Liver (tissue), 10 donors: ENCODE results near the gene IGSF6. TPM values are rescaled to one million over a fixed set of nuclear protein-coding genes. Genes with fewer than 3 reads are reported as not detected.

ENCODE experiments used
- DNase-seq: peaks from one replicate; pipeline ENCODE4 v3.0.0-alpha.2; 2017; ENCODE audit warnings: low spot score
- H3K27ac ChIP-seq, 2 donors: one replicate each; pipeline ENCODE4 v1.7.0; 2013; ENCODE audit warnings: inconsistent platforms in 2 of 2, low read length in 2 of 2, control low read depth in 1 of 2, low read depth in 1 of 2, mild to moderate bottlenecking in 1 of 2
- H3K27me3 ChIP-seq, 4 donors: one replicate each; pipeline versions ENCODE4 v1.6.1 to v1.7.0; 2013; ENCODE audit warnings: low read length in 3 of 4, inconsistent platforms in 1 of 4, mild to moderate bottlenecking in 1 of 4, moderate library complexity in 1 of 4; ENCODE audit not compliant: control insufficient read depth in 4 of 4, insufficient read depth in 4 of 4
- H3K36me3 ChIP-seq, 4 donors: one replicate each; pipeline versions ENCODE4 v1.6.1 to v1.7.0; 2013; ENCODE audit warnings: low read length in 3 of 4, mild to moderate bottlenecking in 3 of 4, low read depth in 1 of 4, moderate library complexity in 1 of 4; ENCODE audit not compliant: control insufficient read depth in 4 of 4, insufficient read depth in 3 of 4
- H3K4me1 ChIP-seq, 4 donors: one replicate each; pipeline versions ENCODE4 v1.6.1 to v1.7.0; 2013; ENCODE audit warnings: low read length in 3 of 4, mild to moderate bottlenecking in 3 of 4, moderate library complexity in 1 of 4; ENCODE audit not compliant: control insufficient read depth in 4 of 4, insufficient read depth in 4 of 4
- H3K4me3 ChIP-seq, 3 donors: one replicate each; pipeline versions ENCODE4 v1.6.1 to v1.7.0; 2013; ENCODE audit warnings: low read length in 3 of 3, control low read depth in 1 of 3, low read depth in 1 of 3, mild to moderate bottlenecking in 1 of 3
- H3K9ac ChIP-seq, 2 donors: one replicate each; pipeline ENCODE4 v1.7.0; 2013; ENCODE audit warnings: low read length in 2 of 2, mild to moderate bottlenecking in 2 of 2, moderate library complexity in 2 of 2, control low read depth in 1 of 2, low read depth in 1 of 2
- H3K9me3 ChIP-seq, 4 donors: one replicate each; pipeline versions ENCODE4 v1.6.1 to v1.7.0; 2013; ENCODE audit warnings: low read length in 3 of 4; ENCODE audit not compliant: control insufficient read depth in 4 of 4
- YY1 ChIP-seq: IDR thresholded peaks from 2 replicates; pipeline ENCODE4 v1.6.1; 2016; ENCODE audit warnings: antibody characterized with exemption, mild to moderate bottlenecking
- ZBTB33 ChIP-seq: IDR thresholded peaks from 2 replicates; pipeline ENCODE4 v1.6.1; 2016; ENCODE audit warnings: antibody characterized with exemption
- WGBS: extraction: QIAGEN DNeasy Blood & Tissue Kit; methylation state at CpG from one replicate; pipeline ENCODE4 v1.1.7; 2013; 5-methylcytosine and 5-hydroxymethylcytosine counted together
- polyA plus RNA-seq, 2 donors: library from polyadenylated mRNA; stranded (reverse) in 1 of 2; unstranded in 1 of 2; fragments of 200-250 nt in 1 of 2; fragments of >200 nt in 1 of 2; fragmentation: Nextera tagmentation in 1 of 2; extraction: Ambion mirVana in 1 of 2; gene quantifications; one replicate each; pipeline versions ENCODE4 v1.2.1 to v1.2.3, GENCODE V29; 2013 to 2015
- small RNA-seq: library from RNA; depleted of rRNA; stranded (forward); fragments of <200 nt; gene quantifications from one replicate; pipeline ENCODE3, GENCODE V24; 2014
- total RNA-seq, 2 donors: library from RNA; depleted of rRNA; stranded (reverse); fragments of >200 nt; gene quantifications; one replicate each; pipeline ENCODE4 v1.2.3, GENCODE V29; 2014
- TF ChIP-seq, protein P1 (sequence below): IDR thresholded peaks from 2 replicates; pipeline ENCODE4 v1.6.1; 2016; ENCODE audit warnings: antibody characterized with exemption
- TF ChIP-seq, protein P2 (sequence below): IDR thresholded peaks from 2 replicates; pipeline ENCODE4 v1.6.1; 2016; ENCODE audit warnings: antibody characterized with exemption
- donor health status: healthy.
- donor health status: healthy.
- donor health status: healthy.
- donor health status: healthy.
- donor health status: healthy.

The IGSF6 gene
- total and polyA plus RNA-seq, 4 donors: 2.6 to 27.3 (median 5.4) TPM

DNA sequence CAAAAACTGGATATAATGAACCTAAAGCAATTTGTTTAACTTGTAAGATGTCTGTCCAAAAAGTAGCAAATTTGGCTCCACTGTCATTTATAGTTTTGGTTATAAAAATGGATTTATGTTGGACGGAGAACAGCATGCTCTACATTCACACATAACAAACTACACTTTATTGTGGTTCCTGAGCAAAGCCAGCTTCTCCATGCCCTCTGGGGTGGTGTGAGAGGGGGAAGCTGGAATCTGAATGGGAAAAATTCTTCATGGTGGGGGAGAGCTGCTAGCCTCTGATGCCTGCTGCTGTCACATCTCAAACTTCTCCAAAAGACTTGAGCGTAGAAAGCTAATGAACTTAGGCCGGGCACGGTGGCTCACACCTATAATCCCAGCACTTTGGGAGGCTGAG lies 62.9 kb downstream of the IGSF6 start:
- DNase-seq: no peak
- H3K36me3 ChIP-seq: no peaks in the 10 kb centered on the region
- TF ChIP-seq, protein P1, sequence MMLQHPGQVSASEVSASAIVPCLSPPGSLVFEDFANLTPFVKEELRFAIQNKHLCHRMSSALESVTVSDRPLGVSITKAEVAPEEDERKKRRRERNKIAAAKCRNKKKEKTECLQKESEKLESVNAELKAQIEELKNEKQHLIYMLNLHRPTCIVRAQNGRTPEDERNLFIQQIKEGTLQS: no peak
- TF ChIP-seq ZBTB33 (no peak), YY1 (no peak)
- TF ChIP-seq, protein P2, sequence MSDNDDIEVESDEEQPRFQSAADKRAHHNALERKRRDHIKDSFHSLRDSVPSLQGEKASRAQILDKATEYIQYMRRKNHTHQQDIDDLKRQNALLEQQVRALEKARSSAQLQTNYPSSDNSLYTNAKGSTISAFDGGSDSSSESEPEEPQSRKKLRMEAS: no peak
- no peak overlapping the region for H3K27ac ChIP-seq
- 79% methylated on average over 4 of the region's 4 CpGs for whole genome bisulfite sequencing
- no peaks in the 10 kb centered on the region for H3K4me1 ChIP-seq
- H3K27me3 ChIP-seq: no peaks in the 10 kb centered on the region
- H3K9ac ChIP-seq: no peak overlapping the region
- H3K9me3 ChIP-seq: no peaks in the 10 kb centered on the region
- no peak overlapping the region for H3K4me3 ChIP-seq

Small RNA genes within 50 kb of the gene (small RNA-seq; reads per million reads assigned to genes)
- not detected for gene RNU6-1005P
- gene RNU6-196P: not detected

Other genes with a start within 250 kb of the IGSF6 start
- gene METTL9, start 53.0 kb downstream of the IGSF6 start, total RNA-seq: 10 to 100 TPM; 22.8 to 57.3 TPM
- gene METTL9, start 53.0 kb downstream of the IGSF6 start, polyA plus RNA-seq: 10 to 100 TPM in 1 of 2 donors, 1 to 10 TPM in 1; 9.3 to 11.6 TPM
- gene OTOA, start 11.4 kb upstream of the IGSF6 start, total RNA-seq: under 1 TPM; 0.05 to 0.17 TPM
- gene OTOA, start 11.4 kb upstream of the IGSF6 start, polyA plus RNA-seq: under 1 TPM; 0.10 TPM
- gene NPIPB4, start 205.1 kb upstream of the IGSF6 start, total RNA-seq: 10 to 100 TPM; 44.0 to 49.4 TPM
- gene NPIPB4, start 205.1 kb upstream of the IGSF6 start, polyA plus RNA-seq: 10 to 100 TPM in 1 of 2 donors, 1 to 10 TPM in 1; 2.6 to 23.8 TPM